ENCODE results near the gene VARS1. TPM values are rescaled to one million over a fixed set of nuclear protein-coding genes. Genes with fewer than 3 reads are reported as not detected.

Gene VARS1
- total RNA-seq, 3 donors from 2014 or later = 19.2 to 35.4 (median 26.2) TPM

DNA sequence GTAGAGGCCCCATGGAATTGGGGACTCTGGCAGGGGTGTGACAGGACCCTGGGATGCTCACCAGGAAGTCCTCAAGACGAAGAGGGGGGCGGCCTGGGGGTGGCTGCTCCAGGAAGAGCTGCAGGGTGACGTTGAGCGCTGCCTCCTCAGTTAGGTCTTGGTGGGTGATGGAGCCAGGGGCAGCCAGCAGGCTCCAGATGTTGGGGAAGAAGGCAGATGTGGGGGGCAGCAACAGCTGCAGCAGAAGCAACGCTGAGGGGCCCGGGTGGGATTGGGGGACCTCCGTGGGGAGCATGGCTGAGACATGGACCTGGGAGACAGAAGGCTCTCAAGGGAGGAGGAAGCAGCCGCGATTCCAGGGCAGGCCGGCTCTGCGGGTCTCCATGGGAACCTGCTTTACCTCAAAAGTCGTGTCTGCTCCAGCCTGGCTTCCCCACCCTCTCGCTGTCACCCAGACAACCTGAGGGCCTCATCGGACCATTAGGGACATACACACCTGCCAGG lies 19.0 kb downstream of the VARS1 start:
- intact Hi-C loops (cut with DNase I; ENCODE audit: low total_unique reads) = no loop called here
- Histone ChIP-seq H3K9me3 (no peaks in the 10 kb centered on the region), H3K27me3 (no peaks in the 10 kb centered on the region), H3K36me3 (no peaks in the 10 kb centered on the region), H3K27ac (peak overlapping the region; percentile 71 to 80), H3K4me1 (peaks cover 6 to 8% of the 10 kb centered on the region in 2 donors), H3K4me3 (peak overlapping the region in 2 of 3 donors; percentile 22 to 52)
- no peak for DNase-seq (ENCODE audit: low spot score in 2 of 2)
- no peak for TF ChIP-seq POLR2A (IDR thresholded peaks at IDR 0.05)

DNA sequence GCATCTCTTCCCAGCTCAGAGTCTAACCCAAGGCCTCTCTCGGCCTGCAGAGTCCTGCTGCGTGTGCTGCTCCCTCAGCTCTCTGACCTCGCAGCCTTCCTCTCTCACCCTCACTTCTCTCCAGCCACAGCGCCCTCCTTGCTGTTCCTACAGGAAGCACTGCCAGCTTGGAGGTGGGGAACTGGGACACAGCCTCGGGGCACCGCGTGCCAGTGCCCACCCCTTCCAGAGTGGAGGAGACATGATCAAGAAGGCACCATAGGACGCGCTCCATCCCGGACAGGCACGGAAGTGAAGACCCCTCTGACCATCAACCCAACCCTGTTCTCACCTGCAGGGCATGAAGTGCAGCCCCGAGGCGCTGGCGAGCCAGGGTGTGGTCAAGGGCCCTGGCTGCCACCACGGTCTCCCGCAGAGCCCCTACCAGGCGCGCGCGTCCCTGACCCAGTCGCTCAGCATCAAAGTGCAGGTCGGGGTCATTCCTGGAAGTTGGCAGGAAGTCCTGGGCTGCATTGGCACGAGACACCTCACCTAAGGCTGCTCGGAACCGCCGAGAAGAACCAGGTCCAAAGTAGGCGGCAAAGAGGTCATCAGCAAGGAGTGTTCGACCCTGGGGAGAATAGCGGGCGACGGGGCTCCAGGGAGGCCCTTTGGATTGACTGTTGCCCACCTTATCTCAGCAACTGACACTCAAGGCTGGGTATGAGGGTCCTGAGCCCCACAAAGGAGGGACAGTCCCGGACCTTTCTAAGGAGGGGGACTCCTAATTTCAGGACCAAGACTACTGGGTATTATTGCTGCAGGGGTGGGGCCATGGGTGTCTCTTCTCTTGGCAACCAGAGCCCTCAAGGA lies 19.7 kb downstream of the VARS1 start:
- Histone ChIP-seq H3K27ac (no peak overlapping the region), H3K36me3 (no peaks in the 10 kb centered on the region), H3K9me3 (no peaks in the 10 kb centered on the region), H3K27me3 (no peaks in the 10 kb centered on the region), H3K4me3 (no peak overlapping the region), H3K4me1 (peaks cover 6 to 8% of the 10 kb centered on the region in 2 donors)
- TF ChIP-seq POLR2A (IDR thresholded peaks at IDR 0.05) = no peak
- TF ChIP-seq, protein P1, sequence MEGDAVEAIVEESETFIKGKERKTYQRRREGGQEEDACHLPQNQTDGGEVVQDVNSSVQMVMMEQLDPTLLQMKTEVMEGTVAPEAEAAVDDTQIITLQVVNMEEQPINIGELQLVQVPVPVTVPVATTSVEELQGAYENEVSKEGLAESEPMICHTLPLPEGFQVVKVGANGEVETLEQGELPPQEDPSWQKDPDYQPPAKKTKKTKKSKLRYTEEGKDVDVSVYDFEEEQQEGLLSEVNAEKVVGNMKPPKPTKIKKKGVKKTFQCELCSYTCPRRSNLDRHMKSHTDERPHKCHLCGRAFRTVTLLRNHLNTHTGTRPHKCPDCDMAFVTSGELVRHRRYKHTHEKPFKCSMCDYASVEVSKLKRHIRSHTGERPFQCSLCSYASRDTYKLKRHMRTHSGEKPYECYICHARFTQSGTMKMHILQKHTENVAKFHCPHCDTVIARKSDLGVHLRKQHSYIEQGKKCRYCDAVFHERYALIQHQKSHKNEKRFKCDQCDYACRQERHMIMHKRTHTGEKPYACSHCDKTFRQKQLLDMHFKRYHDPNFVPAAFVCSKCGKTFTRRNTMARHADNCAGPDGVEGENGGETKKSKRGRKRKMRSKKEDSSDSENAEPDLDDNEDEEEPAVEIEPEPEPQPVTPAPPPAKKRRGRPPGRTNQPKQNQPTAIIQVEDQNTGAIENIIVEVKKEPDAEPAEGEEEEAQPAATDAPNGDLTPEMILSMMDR (IDR thresholded peaks at IDR 0.05) = no peak
- no peak for TF ChIP-seq POLR2AphosphoS5 (IDR thresholded peaks at IDR 0.05)
- intact Hi-C loops (cut with DNase I; ENCODE audit: low total_unique reads) = no loop called here
- no peak for DNase-seq (ENCODE audit: low spot score in 2 of 2)

DNA sequence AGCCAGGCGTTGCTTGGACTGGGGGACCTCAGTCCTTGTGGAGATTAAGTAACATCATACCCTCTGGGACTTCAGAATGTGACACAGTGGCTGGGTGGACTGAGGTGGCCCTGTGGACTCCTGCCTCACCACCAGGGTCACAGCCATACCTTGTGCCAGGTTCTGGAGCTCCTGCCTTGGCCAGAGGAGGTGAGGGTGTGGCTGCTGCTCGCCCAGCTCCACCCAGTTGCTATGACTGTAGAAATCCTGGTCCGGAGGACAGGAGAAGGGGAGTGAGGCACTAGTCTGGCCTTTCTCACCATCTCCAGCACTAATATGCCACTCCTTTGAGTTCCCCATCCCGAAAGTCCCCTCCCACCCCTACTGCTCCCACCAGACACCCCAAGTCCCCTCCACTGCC lies 20.4 kb downstream of the VARS1 start:
- Histone ChIP-seq H3K27me3 (no peaks in the 10 kb centered on the region), H3K36me3 (no peaks in the 10 kb centered on the region), H3K9me3 (no peaks in the 10 kb centered on the region), H3K4me3 (no peak overlapping the region), H3K27ac (no peak overlapping the region), H3K4me1 (peaks cover 6 to 8% of the 10 kb centered on the region in 2 donors)
- no peak for DNase-seq (ENCODE audit: low spot score in 2 of 2)
- intact Hi-C loops (cut with DNase I; ENCODE audit: low total_unique reads) = no loop called here
- TF ChIP-seq, protein P1 (IDR thresholded peaks at IDR 0.05) = no peak

DNA sequence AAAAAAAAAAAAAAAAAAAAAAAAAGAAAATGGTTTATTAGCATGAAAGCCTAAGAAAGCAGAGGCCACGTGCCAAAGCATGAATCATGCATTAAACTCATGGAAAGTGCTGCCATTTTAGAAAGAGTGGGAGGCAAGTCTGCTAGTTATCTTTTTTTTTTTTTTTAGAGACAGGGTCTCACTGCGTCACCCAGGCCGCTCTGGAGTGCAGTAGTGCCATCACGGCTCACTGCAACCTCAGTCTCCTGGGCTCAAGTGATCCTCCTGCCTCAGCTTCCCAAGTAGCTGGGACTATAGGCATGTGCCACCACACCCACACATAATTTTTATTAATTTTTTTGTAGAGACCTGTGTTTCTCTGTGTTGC lies 23.6 kb downstream of the VARS1 start:
- intact Hi-C loops (cut with DNase I; ENCODE audit: low total_unique reads) = no loop called here
- no peaks in the 10 kb centered on the region for H3K36me3 ChIP-seq
- DNase-seq (ENCODE audit: low spot score in 2 of 2) = no peak
- H3K4me3 ChIP-seq = no peak overlapping the region
- H3K9me3 ChIP-seq = no peaks in the 10 kb centered on the region
- TF ChIP-seq, protein P1 (IDR thresholded peaks at IDR 0.05) = no peak
- no peak for TF ChIP-seq POLR2AphosphoS5 (IDR thresholded peaks at IDR 0.05)
- TF ChIP-seq POLR2A (IDR thresholded peaks at IDR 0.05) = no peak
- peaks cover 4 to 6% of the 10 kb centered on the region in 2 donors for H3K4me1 ChIP-seq
- no peak overlapping the region for H3K27ac ChIP-seq
- no peaks in the 10 kb centered on the region for H3K27me3 ChIP-seq

DNA sequence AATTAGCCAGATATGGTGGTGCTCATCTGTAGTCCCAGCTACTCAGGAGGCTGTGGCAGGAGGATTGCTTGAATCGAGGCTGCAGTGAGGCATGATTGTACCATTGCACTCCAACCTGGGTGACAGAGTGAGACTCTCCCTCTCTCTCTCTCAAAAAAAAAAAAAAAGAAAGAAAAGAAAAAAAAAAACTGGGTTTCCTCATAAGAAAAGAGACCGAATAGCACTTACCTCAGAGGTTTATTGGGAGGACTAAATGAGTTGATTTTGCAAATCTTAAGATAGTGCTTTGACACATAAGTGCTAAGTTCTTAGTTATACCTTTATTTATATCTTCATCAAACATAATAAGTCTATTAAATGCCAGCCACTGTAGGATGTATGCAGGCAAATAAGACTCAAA lies 24.7 kb downstream of the VARS1 start:
- Histone ChIP-seq H3K9me3 (no peaks in the 10 kb centered on the region), H3K27ac (no peak overlapping the region), H3K4me1 (no peaks in the 10 kb centered on the region), H3K4me3 (no peak overlapping the region), H3K27me3 (no peaks in the 10 kb centered on the region), H3K36me3 (no peaks in the 10 kb centered on the region)
- no peak for TF ChIP-seq POLR2AphosphoS5 (IDR thresholded peaks at IDR 0.05)
- TF ChIP-seq, protein P1 (IDR thresholded peaks at IDR 0.05) = no peak
- intact Hi-C loops (cut with DNase I; ENCODE audit: low total_unique reads) = no loop called here
- no peak for DNase-seq (ENCODE audit: low spot score in 2 of 2)
